Right ventricle myocardium superior (tissue), 1 donor: ENCODE measurements around the gene RAI1. TPM values are rescaled to one million over a fixed set of nuclear protein-coding genes. Genes with fewer than 3 reads are reported as not detected.
A peak's percentile ranks its signal among the peaks of the same experiment; 100 is the strongest.

Experiments
- ATAC-seq: fragments of 200-7000 bp; cut with Tn5 transposase; one replicate; pipeline ENCODE4 v1.9.1; 2020; ENCODE audit warnings: mild to moderate bottlenecking; ENCODE audit not compliant: poor library complexity
- DNase-seq: peaks from one replicate; pipeline ENCODE4 v3.0.0-alpha.2; 2020
- intact Hi-C: fragments of 100-400 bp; cut with DNase I; formaldehyde crosslinking; loops from one replicate; pipeline ENCODE4 v1.11.2; 2022
- total RNA-seq: library from RNA; stranded (reverse); fragmentation: NEBNext Ultra II Directional; extraction: Animal tissue kit (Norgen Biotek cat#: 25700); gene quantifications from one replicate; pipeline ENCODE4 v1.2.1, GENCODE V29; 2021
- donor health status: DM: no; HTN: yes; CAD: no; lungs with severe emphysema.

RAI1 gene
- total RNA-seq, 1 donor from 2014 or later, result 28.3 TPM

GRCh38 chr17:17767154-17767869 lies 86.1 kb downstream of the RAI1 start:
- ATAC-seq, result no peak
- intact Hi-C loops, result no loop called here
- DNase-seq, result no peak

GRCh38 chr17:17767887-17768418 lies 86.7 kb downstream of the RAI1 start:
- ATAC-seq (no peak), DNase-seq (no peak)
- intact Hi-C loops, result no loop called here

GRCh38 chr17:17768424-17769088 lies 87.3 kb downstream of the RAI1 start:
- peak; percentile 43 for ATAC-seq
- intact Hi-C loops, result no loop called here
- DNase-seq, result no peak

GRCh38 chr17:17769869-17770631 lies 88.8 kb downstream of the RAI1 start:
- no peak for ATAC-seq
- intact Hi-C loops, result no loop called here
- no peak for DNase-seq

- no peak for DNase-seq
- peak; percentile 50 for ATAC-seq
- intact Hi-C loops, result no loop called here
Observed at GRCh38 chr17:17770632-17771044, 89.4 kb downstream of the RAI1 start.

- no peak for ATAC-seq
- no peak for DNase-seq
- intact Hi-C loops, result no loop called here
Observed at GRCh38 chr17:17771498-17772201, 90.4 kb downstream of the RAI1 start.

- ATAC-seq (no peak), DNase-seq (no peak)
- intact Hi-C loops, result no loop called here
Observed at GRCh38 chr17:17772231-17772630, 91.0 kb downstream of the RAI1 start.

- peak; percentile 38 for ATAC-seq
Observed at GRCh38 chr17:17774009-17774881, 93.0 kb downstream of the RAI1 start.

GRCh38 chr17:17776889-17777288 lies 95.6 kb downstream of the RAI1 start:
- intact Hi-C loops, result no loop called here
- ATAC-seq (no peak), DNase-seq (no peak)

More at GRCh38 chr17:17774009-17774881, 93.0 kb downstream of the RAI1 start:
- intact Hi-C loops, result no loop called here
- DNase-seq, result no peak

- intact Hi-C loops, result no loop called here
- DNase-seq (peak; percentile 89), ATAC-seq (peak; percentile 18)
Observed at GRCh38 chr17:17778308-17779014, 97.2 kb downstream of the RAI1 start.

- ATAC-seq, result no peak
- DNase-seq, result peak; percentile 65
Observed at GRCh38 chr17:17779015-17779611, 97.9 kb downstream of the RAI1 start.

GRCh38 chr17:17780922-17781590 lies 99.8 kb downstream of the RAI1 start:
- intact Hi-C loops, result no loop called here
- no peak for DNase-seq
- no peak for ATAC-seq

More at GRCh38 chr17:17779015-17779611, 97.9 kb downstream of the RAI1 start:
- intact Hi-C loops, result no loop called here

GRCh38 chr17:17781591-17782496 lies 100.6 kb downstream of the RAI1 start:
- intact Hi-C loops, result no loop called here
- DNase-seq, result peak; percentile 86

GRCh38 chr17:17782523-17783115 lies 101.4 kb downstream of the RAI1 start:
- ATAC-seq, result peak; percentile 7
- no peak for DNase-seq
- intact Hi-C loops, result no loop called here

More at GRCh38 chr17:17781591-17782496, 100.6 kb downstream of the RAI1 start:
- peak; percentile 75 for ATAC-seq
